Naive thymus-derived CD8-positive, alpha-beta T cell (primary cell): ENCODE measurements around the gene RETN. TPM values are rescaled to one million over a fixed set of nuclear protein-coding genes. Genes with fewer than 3 reads are reported as not detected.

Experiments used
- ATAC-seq, 2 donors: fragments of 150-1000 bp; cut with Tn5 transposase in 1 of 2; sonication (Bioruptor Pico), chemical (Tn5 transposase) in 1 of 2; 1 replicate in 1 of 2; 2 replicates in 1 of 2; pipeline ENCODE4 v1.10.0; 2021; ENCODE audit warnings: mild to moderate bottlenecking in 2 of 2, moderate library complexity in 2 of 2
- POLR2A ChIA-PET: fragments of 350-600 bp; sonication (Branson Sonifier 250); formaldehyde crosslinking; loops from one replicate; lab custom pipeline; 2021; ENCODE audit warnings: antibody characterized with exemption; lab: Charles Lee
- DNase-seq, 10 donors: peaks; one replicate each; pipeline versions ENCODE4 v3.0.0 to v3.0.0-alpha.2; 2020 to 2022
- H3K27ac Mint-ChIP-seq, 10 donors: one replicate each; pipeline ENCODE4 v1.8.0; 2020 to 2022; ENCODE audit warnings: mild to moderate bottlenecking in 10 of 10, mixed read lengths in 10 of 10, moderate library complexity in 4 of 10, inconsistent platforms in 1 of 10
- H3K27me3 Mint-ChIP-seq, 5 donors: one replicate each; pipeline ENCODE4 v1.8.0; 2021 to 2022; ENCODE audit warnings: mixed read lengths in 5 of 5
- H3K36me3 Mint-ChIP-seq, 3 donors: one replicate each; pipeline ENCODE4 v1.8.0; 2020 to 2022; ENCODE audit warnings: mixed read lengths in 3 of 3, mild to moderate bottlenecking in 2 of 3, inconsistent platforms in 1 of 3
- H3K4me1 Mint-ChIP-seq, 4 donors: one replicate each; pipeline ENCODE4 v1.8.0; 2021 to 2022; ENCODE audit warnings: mixed read lengths in 4 of 4
- H3K4me3 Mint-ChIP-seq, 10 donors: one replicate each; pipeline ENCODE4 v1.8.0; 2020 to 2022; ENCODE audit warnings: mild to moderate bottlenecking in 10 of 10, mixed read lengths in 10 of 10, moderate library complexity in 6 of 10, inconsistent platforms in 1 of 10
- H3K9me3 Mint-ChIP-seq, 9 donors: one replicate each; pipeline ENCODE4 v1.8.0; 2020 to 2022; ENCODE audit warnings: mixed read lengths in 9 of 9, mild to moderate bottlenecking in 3 of 9, inconsistent platforms in 1 of 9, moderate library complexity in 1 of 9
- polyA plus RNA-seq, 3 donors: library from polyadenylated mRNA; unstranded; fragments of 300-500 nt; fragmentation: Illumina TruSeq; gene quantifications; one replicate each; pipeline ENCODE4 v1.2.3, GENCODE V29; 2021
- total RNA-seq, 8 experiments: library from RNA in 2 of 8; stranded (reverse) in 2 of 8; gene quantifications; one replicate each; pipeline ENCODE4 v1.2.3 and lab custom pipeline; 2021 to 2026

The RETN gene
- total and polyA plus RNA-seq, 5 experiments from 2014 or later, result 6.5 to 12.8 (median 8.7) TPM; not detected in 2

DNA sequence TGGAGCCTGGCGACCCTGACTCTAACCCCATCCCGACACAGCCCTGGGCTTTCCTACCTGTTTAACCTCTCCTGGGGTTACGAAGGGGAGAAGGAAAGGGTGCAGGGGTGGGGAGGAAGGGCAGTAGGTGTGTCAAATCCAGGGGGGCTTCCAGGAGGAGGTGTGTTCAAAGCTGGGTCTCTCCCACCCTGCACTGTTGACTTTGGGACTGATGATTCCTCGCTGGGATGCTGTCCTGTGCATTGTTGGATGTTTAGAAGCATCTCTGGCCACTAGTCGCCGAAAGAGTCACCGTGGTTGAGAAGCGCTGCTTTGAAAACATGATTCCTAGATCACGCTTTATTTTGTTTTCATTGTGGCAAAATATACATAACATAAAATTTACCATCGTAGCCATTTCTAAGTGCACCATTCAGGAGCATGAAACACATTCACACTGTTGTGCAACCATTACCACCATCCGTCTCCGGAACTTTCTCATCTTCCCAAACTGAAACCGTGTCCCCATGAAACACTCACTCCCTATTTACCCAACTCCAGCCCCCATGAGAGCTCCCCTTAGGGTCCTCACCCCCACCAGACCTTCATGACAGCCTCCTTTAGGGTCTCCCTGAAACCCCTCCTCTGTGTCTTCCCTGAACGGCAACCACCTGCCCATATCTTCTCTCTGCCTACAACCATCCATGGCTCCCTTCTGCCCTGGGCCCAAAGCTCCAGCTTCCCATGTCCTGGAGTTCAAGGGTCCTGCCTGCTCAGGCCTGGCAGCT, 37.5 kb downstream of the RETN start:
- H3K27ac Mint-ChIP-seq, result peak overlapping the region; percentile 96 to 99 (median 98)
- no peak for ATAC-seq
- no peaks in the 10 kb centered on the region for H3K27me3 Mint-ChIP-seq
- no peak for DNase-seq
- no peaks in the 10 kb centered on the region for H3K9me3 Mint-ChIP-seq
- peak overlapping the region; percentile 74 to 91 (median 80) for H3K4me3 Mint-ChIP-seq
- POLR2A ChIA-PET, result interaction anchor here (0.7 to 2.9 kb wide), 13 partner anchors 8 to 352 kb away, joined by 3 to 29 read pairs (median 5); partner anchors contain the start of genes PET100, RETN, TRAPPC5 and XAB2
- H3K36me3 Mint-ChIP-seq, result no peaks in the 10 kb centered on the region
- peaks cover 30 to 77% (median 72%) of the 10 kb centered on the region in 4 donors for H3K4me1 Mint-ChIP-seq

DNA sequence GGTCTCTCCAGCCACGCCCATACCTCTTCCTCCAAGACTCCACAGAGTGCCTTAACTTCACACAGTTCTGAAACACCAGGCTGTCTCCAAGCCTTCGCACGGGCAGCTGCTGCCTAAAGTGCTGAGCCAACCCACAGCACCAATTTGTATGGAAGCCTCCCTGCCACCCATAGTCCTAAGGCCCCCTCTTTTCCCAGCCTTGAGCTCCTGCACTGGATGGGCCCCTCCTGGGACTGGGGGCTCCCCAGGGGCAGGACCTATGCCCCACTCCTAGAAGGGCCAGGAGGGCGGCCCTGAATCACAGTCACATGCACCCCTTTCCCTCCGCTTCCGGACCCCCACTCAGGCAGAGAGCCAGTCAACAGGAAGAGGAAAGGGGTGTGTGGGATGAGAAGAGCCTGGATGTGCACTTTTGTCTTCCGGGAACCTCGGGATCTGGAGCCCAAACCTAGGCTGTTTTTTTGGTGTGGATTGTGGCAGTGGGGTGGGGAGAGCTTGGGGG, 38.2 kb downstream of the RETN start:
- peak overlapping the region; percentile 96 to 99 (median 98) for H3K27ac Mint-ChIP-seq
- peaks cover 30 to 77% (median 69%) of the 10 kb centered on the region in 4 donors for H3K4me1 Mint-ChIP-seq
- H3K9me3 Mint-ChIP-seq, result no peaks in the 10 kb centered on the region
- ATAC-seq, result no peak
- no peaks in the 10 kb centered on the region for H3K27me3 Mint-ChIP-seq
- H3K4me3 Mint-ChIP-seq, result peak overlapping the region; percentile 22 to 91 (median 80)
- POLR2A ChIA-PET, result interaction anchor here (0.8 to 2.9 kb wide), 6 partner anchors 8 to 78 kb away, joined by 3 to 29 read pairs (median 7); partner anchors contain the start of genes PET100, RETN, TRAPPC5 and XAB2
- no peaks in the 10 kb centered on the region for H3K36me3 Mint-ChIP-seq
- DNase-seq, result no peak

DNA sequence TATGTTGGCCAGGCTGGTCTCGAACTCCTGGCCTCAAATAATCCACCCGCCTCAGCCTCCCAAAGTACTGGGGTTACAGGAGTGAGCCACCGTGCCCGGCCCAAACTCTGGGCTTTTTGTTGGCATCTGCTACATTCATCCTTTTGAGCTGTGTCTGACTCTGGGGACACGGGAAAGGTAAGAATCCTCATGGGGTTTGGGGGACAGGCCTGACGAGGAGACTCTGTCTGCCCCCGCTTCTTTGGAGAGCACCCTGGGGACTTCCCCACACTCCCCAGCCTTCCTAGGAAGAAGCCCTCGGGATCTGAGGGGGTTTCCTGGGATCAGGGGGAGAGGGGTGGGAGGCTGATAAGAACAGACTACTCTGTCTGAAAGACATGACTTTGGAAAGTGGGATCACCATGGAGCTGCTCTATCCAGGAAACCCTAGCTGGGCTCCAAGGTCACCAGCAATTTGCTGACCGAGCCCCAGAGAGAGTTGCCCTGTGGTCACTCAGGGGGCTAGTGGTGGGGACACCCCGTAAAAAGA, 41.1 kb downstream of the RETN start:
- ATAC-seq, result no peak
- POLR2A ChIA-PET, result interaction anchor here (1.1 to 1.4 kb wide), 2 partner anchors 12 to 29 kb away, joined by 4 read pairs; partner anchors contain the start of gene TRAPPC5
- H3K4me3 Mint-ChIP-seq, result no peak overlapping the region
- no peaks in the 10 kb centered on the region for H3K36me3 Mint-ChIP-seq
- H3K4me1 Mint-ChIP-seq, result peaks cover 19 to 51% (median 48%) of the 10 kb centered on the region in 4 donors
- no peak for DNase-seq
- H3K9me3 Mint-ChIP-seq, result no peaks in the 10 kb centered on the region
- peak overlapping the region in 5 of 10 donors; percentile 6 to 69 (median 68) for H3K27ac Mint-ChIP-seq
- H3K27me3 Mint-ChIP-seq, result no peaks in the 10 kb centered on the region

DNA sequence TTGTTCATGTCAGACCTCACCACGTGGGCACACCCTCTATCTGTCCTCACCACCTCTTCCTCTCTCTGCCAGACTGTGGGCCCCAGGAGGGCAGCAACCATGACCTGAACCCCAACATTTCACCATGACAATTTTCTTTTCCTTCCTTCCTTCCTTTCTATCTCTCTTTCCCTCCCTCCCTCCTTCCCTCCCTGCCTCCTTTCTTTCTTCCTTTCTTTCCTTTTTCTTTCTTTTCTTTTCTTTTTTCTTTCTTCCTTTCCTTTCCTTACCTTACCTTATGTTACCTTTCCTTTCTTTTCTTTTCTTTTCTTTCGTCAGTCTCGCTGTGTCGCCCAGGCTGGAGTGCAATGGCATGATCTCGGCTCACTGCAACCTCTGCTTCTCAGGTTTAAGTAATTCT, 41.8 kb downstream of the RETN start:
- ATAC-seq, result no peak
- no peaks in the 10 kb centered on the region for H3K27me3 Mint-ChIP-seq
- peaks cover 18 to 50% (median 42%) of the 10 kb centered on the region in 4 donors for H3K4me1 Mint-ChIP-seq
- DNase-seq, result no peak
- H3K9me3 Mint-ChIP-seq, result no peaks in the 10 kb centered on the region
- POLR2A ChIA-PET, result interaction anchor here (1.1 to 1.4 kb wide), 2 partner anchors 11 to 30 kb away, joined by 4 read pairs; partner anchors contain the start of gene TRAPPC5
- no peaks in the 10 kb centered on the region for H3K36me3 Mint-ChIP-seq
- H3K4me3 Mint-ChIP-seq, result no peak overlapping the region
- H3K27ac Mint-ChIP-seq, result peak overlapping the region in 7 of 10 donors; percentile 6 to 89 (median 68)

DNA sequence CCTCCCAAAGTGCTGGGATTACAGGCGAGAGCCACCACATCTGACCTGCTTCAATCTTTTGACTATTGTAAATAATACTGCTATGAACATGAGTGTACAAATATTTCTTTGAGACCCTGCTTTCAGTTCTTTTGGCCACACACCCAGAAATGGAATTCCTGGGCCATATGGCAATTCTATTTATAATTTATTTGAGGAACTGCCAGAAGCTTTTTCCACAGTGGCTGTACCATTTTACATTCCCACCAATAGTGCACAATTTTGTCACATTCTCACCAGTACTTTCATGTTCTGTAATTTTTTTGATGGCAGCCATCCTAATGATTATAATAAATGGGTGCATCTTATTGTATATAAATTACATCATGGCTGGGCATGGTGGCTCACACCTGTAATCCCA, 46.8 kb downstream of the RETN start:
- H3K27ac Mint-ChIP-seq, result no peak overlapping the region
- no peaks in the 10 kb centered on the region for H3K27me3 Mint-ChIP-seq
- H3K9me3 Mint-ChIP-seq, result peaks cover 0 to 6% (median 0%) of the 10 kb centered on the region in 9 donors
- H3K4me1 Mint-ChIP-seq, result peaks cover under 1 to 47% (median 26%) of the 10 kb centered on the region in 4 donors
- no peaks in the 10 kb centered on the region for H3K36me3 Mint-ChIP-seq
- H3K4me3 Mint-ChIP-seq, result no peak overlapping the region
- DNase-seq (no peak), ATAC-seq (no peak)
- POLR2A ChIA-PET, result interaction anchor here (0.7 to 2.8 kb wide), 2 partner anchors 10 to 12 kb away, joined by 3 to 9 read pairs; no protein-coding TSS in a partner anchor

DNA sequence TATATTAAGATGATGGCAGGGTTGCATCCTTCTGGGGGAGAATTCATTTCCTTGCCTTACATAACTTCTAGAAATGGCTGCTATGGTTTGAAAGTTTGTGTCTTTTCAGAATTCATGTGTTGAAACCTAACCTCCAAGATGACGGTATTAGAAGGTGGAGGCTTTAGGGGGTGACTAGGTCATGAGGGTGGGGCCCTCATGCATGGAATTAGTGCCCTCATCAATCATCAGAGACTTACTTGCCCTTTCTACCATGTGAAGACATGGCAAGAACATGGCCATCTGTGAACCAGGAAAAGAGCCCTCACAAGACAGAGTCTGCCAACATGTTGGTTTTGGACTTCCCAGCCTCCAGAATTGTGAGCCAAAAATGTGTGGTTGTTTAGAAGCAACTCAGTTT, 47.9 kb downstream of the RETN start:
- peaks cover 0 to 6% (median 0%) of the 10 kb centered on the region in 9 donors for H3K9me3 Mint-ChIP-seq
- peak overlapping the region in 1 of 10 donors; percentile 3 for H3K27ac Mint-ChIP-seq
- no peaks in the 10 kb centered on the region for H3K27me3 Mint-ChIP-seq
- H3K4me1 Mint-ChIP-seq, result peaks cover 0 to 46% (median 23%) of the 10 kb centered on the region in 4 donors
- H3K4me3 Mint-ChIP-seq, result no peak overlapping the region
- ATAC-seq (no peak), DNase-seq (no peak)
- no peaks in the 10 kb centered on the region for H3K36me3 Mint-ChIP-seq
- POLR2A ChIA-PET, result interaction anchor here (2.8 kb wide), 1 partner anchor 11 kb away, joined by 9 read pairs; no protein-coding TSS in a partner anchor

DNA sequence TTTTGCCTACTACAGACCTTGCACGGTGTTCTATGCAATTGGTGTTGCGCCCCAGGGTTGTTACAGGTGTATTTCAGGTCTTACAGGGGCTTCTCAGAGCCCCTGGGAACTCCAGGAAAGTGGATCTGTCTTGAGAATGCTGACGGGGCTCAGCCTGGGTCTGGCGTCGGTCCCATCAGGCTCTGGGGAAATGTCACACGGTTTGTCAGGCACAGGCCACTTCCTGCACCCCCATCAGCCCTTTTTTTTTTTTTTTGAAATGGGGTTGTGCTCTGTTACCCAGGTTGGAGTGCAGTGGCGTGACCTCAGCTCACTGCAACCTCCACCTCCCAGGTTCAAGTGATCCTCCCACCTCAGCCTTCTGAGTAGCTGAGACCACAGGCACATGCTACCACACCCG, 49.8 kb downstream of the RETN start:
- ATAC-seq (peak; percentile 93 to 94), DNase-seq (peak in 5 of 10 donors; percentile 23 to 58 (median 30))
- H3K27me3 Mint-ChIP-seq, result no peaks in the 10 kb centered on the region
- no peaks in the 10 kb centered on the region for H3K36me3 Mint-ChIP-seq
- peaks cover 0 to 6% (median 0%) of the 10 kb centered on the region in 9 donors for H3K9me3 Mint-ChIP-seq
- H3K4me3 Mint-ChIP-seq, result peak overlapping the region; percentile 42 to 79 (median 68)
- peak overlapping the region; percentile 25 to 95 (median 89) for H3K27ac Mint-ChIP-seq
- peaks cover 0 to 55% (median 23%) of the 10 kb centered on the region in 4 donors for H3K4me1 Mint-ChIP-seq
- POLR2A ChIA-PET, result interaction anchor here (0.6 to 2.1 kb wide), 4 partner anchors 13 to 92 kb away, joined by 3 to 12 read pairs (median 4); no protein-coding TSS in a partner anchor

Other genes with a start within 250 kb of the RETN start
- gene PEX11G, start 180.0 kb upstream of the RETN start, total RNA-seq, result 1 to 10 TPM in 1 of 2 experiments, under 1 TPM in 1; 0.88 to 1.1 TPM
- 1 to 10 TPM in 2 of 3 donors, under 1 TPM in 1; 0.68 to 2.7 (median 2.3) TPM for gene PEX11G, start 180.0 kb upstream of the RETN start, polyA plus RNA-seq
- gene ZNF358, start 152.9 kb upstream of the RETN start, total RNA-seq, result 10 to 100 TPM; 10.2 to 10.8 TPM
- 1 to 10 TPM in 2 of 3 donors, under 1 TPM in 1; 0.71 to 2.5 (median 1.7) TPM for gene ZNF358, start 152.9 kb upstream of the RETN start, polyA plus RNA-seq
- gene MCOLN1, start 146.4 kb upstream of the RETN start, total RNA-seq, result 10 to 100 TPM; 13.7 TPM
- 10 to 100 TPM in 1 of 3 donors, 1 to 10 TPM in 2; 6.5 to 10.1 (median 6.6) TPM for gene MCOLN1, start 146.4 kb upstream of the RETN start, polyA plus RNA-seq
- 100 to 1,000 TPM; 114 to 116 TPM for gene PNPLA6, start 133.3 kb upstream of the RETN start, total RNA-seq
- 10 to 100 TPM in 1 of 3 donors, 1 to 10 TPM in 2; 5.9 to 10.2 (median 7.0) TPM for gene PNPLA6, start 133.3 kb upstream of the RETN start, polyA plus RNA-seq
- gene CAMSAP3, start 73.2 kb upstream of the RETN start, total RNA-seq, result 1 to 10 TPM in 1 of 2 experiments, under 1 TPM in 1; 0.99 to 2.2 TPM
- gene CAMSAP3, start 73.2 kb upstream of the RETN start, polyA plus RNA-seq, result under 1 TPM in 2 of 3 donors, not detected in 1; 0.20 to 0.58 TPM
- 10 to 100 TPM; 70.2 to 71.0 TPM for gene XAB2, start 39.5 kb upstream of the RETN start, total RNA-seq
- 10 to 100 TPM in 1 of 3 donors, 1 to 10 TPM in 2; 6.6 to 17.6 (median 9.9) TPM for gene XAB2, start 39.5 kb upstream of the RETN start, polyA plus RNA-seq
- gene PET100, start 39.3 kb upstream of the RETN start, total RNA-seq, result 100 to 1,000 TPM; 124 to 128 TPM
- gene PET100, start 39.3 kb upstream of the RETN start, polyA plus RNA-seq, result 100 to 1,000 TPM; 190 to 299 (median 289) TPM
- 1 to 10 TPM; 5.2 to 8.4 TPM for gene PCP2, start 35.3 kb upstream of the RETN start, total RNA-seq
- under 1 TPM in 1 of 3 donors, not detected in 2; 0.76 TPM for gene PCP2, start 35.3 kb upstream of the RETN start, polyA plus RNA-seq
- gene STXBP2, start 31.9 kb upstream of the RETN start, total RNA-seq, result 100 to 1,000 TPM; 165 to 184 TPM
- gene STXBP2, start 31.9 kb upstream of the RETN start, polyA plus RNA-seq, result 10 to 100 TPM; 50.4 to 63.2 (median 54.9) TPM
- gene MCEMP1, start 8.0 kb downstream of the RETN start, total RNA-seq, result not detected
- gene MCEMP1, start 8.0 kb downstream of the RETN start, polyA plus RNA-seq, result under 1 TPM in 1 of 3 donors, not detected in 2; 0.12 TPM
- 10 to 100 TPM; 66.5 to 71.8 TPM for gene TRAPPC5, start 11.8 kb downstream of the RETN start, total RNA-seq
- gene TRAPPC5, start 11.8 kb downstream of the RETN start, polyA plus RNA-seq, result 100 to 1,000 TPM; 154 to 208 (median 170) TPM
- 1 to 10 TPM; 1.7 to 2.3 TPM for gene FCER2, start 33.1 kb downstream of the RETN start, total RNA-seq
- gene FCER2, start 33.1 kb downstream of the RETN start, polyA plus RNA-seq, result under 1 TPM in 2 of 3 donors, not detected in 1; 0.23 to 0.38 TPM
- not detected for gene CLEC4G, start 63.1 kb downstream of the RETN start, total RNA-seq
- not detected for gene CLEC4G, start 63.1 kb downstream of the RETN start, polyA plus RNA-seq
- under 1 TPM; 0.11 to 0.26 TPM for gene CD209, start 78.5 kb downstream of the RETN start, total RNA-seq
- gene CD209, start 78.5 kb downstream of the RETN start, polyA plus RNA-seq, result not detected
- not detected for gene CLEC4M, start 94.2 kb downstream of the RETN start, total RNA-seq
- gene CLEC4M, start 94.2 kb downstream of the RETN start, polyA plus RNA-seq, result not detected
- 10 to 100 TPM; 10.5 to 11.5 TPM for gene EVI5L, start 161.2 kb downstream of the RETN start, total RNA-seq
- gene EVI5L, start 161.2 kb downstream of the RETN start, polyA plus RNA-seq, result 1 to 10 TPM; 1.1 to 2.7 (median 1.7) TPM
- under 1 TPM; 0.11 to 0.21 TPM for gene PRR36, start 205.3 kb downstream of the RETN start, total RNA-seq
- under 1 TPM; 0.03 to 0.18 (median 0.13) TPM for gene PRR36, start 205.3 kb downstream of the RETN start, polyA plus RNA-seq
- gene LRRC8E, start 219.5 kb downstream of the RETN start, total RNA-seq, result not detected
- not detected for gene LRRC8E, start 219.5 kb downstream of the RETN start, polyA plus RNA-seq
- gene MAP2K7, start 234.8 kb downstream of the RETN start, total RNA-seq, result 10 to 100 TPM; 85.7 to 86.9 TPM
- gene MAP2K7, start 234.8 kb downstream of the RETN start, polyA plus RNA-seq, result 1 to 10 TPM; 1.8 to 5.1 (median 2.3) TPM
- under 1 TPM; 0.41 to 0.57 TPM for gene TGFBR3L, start 245.8 kb downstream of the RETN start, total RNA-seq
- under 1 TPM in 1 of 3 donors, not detected in 2; 0.60 TPM for gene TGFBR3L, start 245.8 kb downstream of the RETN start, polyA plus RNA-seq